Small intestine (tissue), 7 donors: Measurements from ENCODE around the gene FHIT. TPM values are rescaled to one million over a fixed set of nuclear protein-coding genes. Genes with fewer than 3 reads are reported as not detected.

Experiments
- DNase-seq, 2 donors: peaks; one replicate each; pipeline versions ENCODE4 v3.0.0 to v3.0.0-alpha.2; 2013
- FAIRE-seq: peaks from 2 replicates; lab custom pipeline; 2012; peaks lifted over from hg19 to GRCh38; lab: Jason Lieb, UNC
- H3K27ac ChIP-seq, 3 donors: one replicate each; pipeline ENCODE4 v1.5.1; 2013; ENCODE audit warnings: low read length in 2 of 3, mild to moderate bottlenecking in 2 of 3, control low read depth in 1 of 3, inconsistent platforms in 1 of 3, low read depth in 1 of 3, moderate library complexity in 1 of 3
- H3K27me3 ChIP-seq, 3 donors: one replicate each; pipeline ENCODE4 v1.6.1; 2013; ENCODE audit warnings: low read length in 3 of 3, inconsistent platforms in 1 of 3; ENCODE audit not compliant: control insufficient read depth in 3 of 3, insufficient read depth in 3 of 3
- H3K36me3 ChIP-seq, 3 donors: one replicate each; pipeline ENCODE4 v1.6.1; 2013; ENCODE audit warnings: low read length in 3 of 3, inconsistent platforms in 1 of 3, low read depth in 1 of 3, mild to moderate bottlenecking in 1 of 3, moderate library complexity in 1 of 3; ENCODE audit not compliant: control insufficient read depth in 3 of 3, insufficient read depth in 2 of 3
- H3K4me1 ChIP-seq, 3 donors: one replicate each; pipeline ENCODE4 v1.6.1; 2013; ENCODE audit warnings: low read length in 2 of 3, inconsistent platforms in 1 of 3, low read depth in 1 of 3, mild to moderate bottlenecking in 1 of 3, moderate library complexity in 1 of 3; ENCODE audit not compliant: control insufficient read depth in 3 of 3, insufficient read depth in 2 of 3
- H3K4me3 ChIP-seq, 3 donors: one replicate each; pipeline ENCODE4 v1.5.1; 2013; ENCODE audit warnings: low read length in 3 of 3, control low read depth in 1 of 3, inconsistent platforms in 1 of 3, low read depth in 1 of 3, mild to moderate bottlenecking in 1 of 3, moderate library complexity in 1 of 3
- H3K9me3 ChIP-seq, 2 donors: one replicate each; pipeline ENCODE4 v1.6.1; 2013; ENCODE audit warnings: low read depth in 1 of 2, low read length in 1 of 2; ENCODE audit not compliant: control insufficient read depth in 2 of 2, insufficient read depth in 1 of 2
- WGBS, 3 donors: extraction: QIAGEN DNeasy Blood & Tissue Kit; methylation state at CpG; one replicate each; pipeline ENCODE4 v1.1.7; 2013; 5-methylcytosine and 5-hydroxymethylcytosine counted together
- polyA plus RNA-seq, 4 donors: library from polyadenylated mRNA; stranded (reverse) in 3 of 4; unstranded in 1 of 4; fragments of 200-250 nt in 3 of 4; fragments of 120-200 nt in 1 of 4; gene quantifications; one replicate each; pipeline versions ENCODE4 v1.2.1 to v1.2.3, GENCODE V29; 2013
- donor health status: healthy with polysubstance abuse.
- donor health status: control.
- donor health status: control.
- donor health status: Bipolar disorder and iron deficiency.
- donor health status: healthy.

Gene FHIT
- polyA plus RNA-seq, 4 donors = 4.4 to 30.4 (median 7.0) TPM

- DNase-seq (peak in 1 of 2 donors; percentile 25), FAIRE-seq (no peak)
- Histone ChIP-seq H3K27ac (no peak overlapping the region), H3K4me1 (peaks cover 0 to 4% (median 3%) of the 10 kb centered on the region in 3 donors), H3K36me3 (no peaks in the 10 kb centered on the region), H3K27me3 (no peaks in the 10 kb centered on the region), H3K9me3 (no peaks in the 10 kb centered on the region), H3K4me3 (no peak overlapping the region)
- WGBS, 3 donors = 86 to 94% (median 89%) methylated on average over 4 of the region's 4 CpGs
Measured at GRCh38 chr3:61247191-61247590, 4.1 kb downstream of the FHIT start.

DNA sequence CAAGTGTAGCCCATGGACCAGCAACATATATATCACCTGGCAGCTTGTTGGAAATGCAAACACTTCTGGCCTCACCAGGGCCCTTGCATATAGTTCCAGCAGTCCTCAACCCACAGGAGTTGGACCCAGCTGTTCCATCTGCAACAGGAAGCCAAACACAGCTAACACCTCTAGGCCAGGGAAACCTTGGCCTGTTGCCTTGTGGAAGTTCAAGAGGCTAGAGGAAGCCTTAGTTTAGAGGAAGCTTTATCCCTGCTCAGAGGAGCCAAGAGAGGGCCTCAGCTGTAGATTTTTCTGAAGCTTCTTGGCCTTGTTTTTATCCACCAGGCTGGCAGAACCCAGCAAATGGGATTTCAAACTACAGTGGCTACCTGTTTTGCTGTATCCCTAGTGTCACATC, 11.4 kb downstream of the FHIT start:
- FAIRE-seq = no peak

DNA sequence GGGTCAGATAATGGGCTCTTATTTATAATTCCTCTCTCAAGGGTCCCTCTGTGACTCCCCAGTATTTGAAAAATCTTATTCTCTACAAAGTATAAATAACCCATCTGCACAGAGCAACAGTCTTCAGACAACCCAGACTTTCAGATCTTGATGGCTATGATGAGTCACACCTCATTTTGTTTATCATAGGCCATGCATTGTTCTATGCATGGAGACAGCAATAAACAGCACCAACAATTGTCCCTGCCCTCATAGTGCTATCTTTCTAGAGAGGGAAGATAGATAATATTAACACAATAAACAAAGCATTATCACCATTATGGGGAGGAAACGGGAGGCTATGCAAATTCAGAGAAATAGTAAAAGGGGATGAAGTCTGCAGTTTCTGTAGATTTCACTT, 13.4 kb downstream of the FHIT start:
- DNase-seq (no peak), FAIRE-seq (no peak)
- no peaks in the 10 kb centered on the region for H3K36me3 ChIP-seq
- H3K4me1 ChIP-seq = no peaks in the 10 kb centered on the region
- no peak overlapping the region for H3K27ac ChIP-seq
- H3K9me3 ChIP-seq = no peaks in the 10 kb centered on the region
- no peaks in the 10 kb centered on the region for H3K27me3 ChIP-seq
- WGBS, 3 donors = 38 to 62% (median 44%) methylated on average over 1 of the region's 1 CpG
- no peak overlapping the region for H3K4me3 ChIP-seq

More for the DNA sequence above, 11.4 kb downstream of the FHIT start:
- Histone ChIP-seq H3K4me3 (no peak overlapping the region), H3K4me1 (no peaks in the 10 kb centered on the region), H3K27me3 (no peaks in the 10 kb centered on the region), H3K36me3 (no peaks in the 10 kb centered on the region), H3K27ac (no peak overlapping the region), H3K9me3 (no peaks in the 10 kb centered on the region)
- DNase-seq = no peak

DNA sequence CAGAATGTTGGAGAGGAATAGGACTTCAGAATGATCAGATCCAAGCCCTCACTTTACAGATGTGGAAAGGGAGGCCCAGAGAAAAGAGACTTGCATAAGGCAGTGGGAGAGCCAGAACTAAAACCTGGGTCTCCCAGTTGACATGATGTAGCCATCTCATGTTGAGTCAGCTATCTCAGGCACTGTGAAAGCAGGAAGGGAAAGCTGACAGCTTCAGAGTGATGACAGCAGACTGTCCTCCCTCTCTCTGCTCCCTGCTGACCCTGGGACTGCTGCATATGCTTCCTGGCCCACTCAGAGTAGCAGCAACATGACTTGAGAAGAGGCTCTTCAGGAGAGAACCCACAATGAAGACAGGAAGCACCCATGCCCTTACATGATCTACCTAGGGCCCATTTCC, 14.7 kb downstream of the FHIT start:
- FAIRE-seq = no peak
- DNase-seq = no peak
- H3K9me3 ChIP-seq = no peaks in the 10 kb centered on the region

GRCh38 chr3:61233746-61234145, 17.5 kb downstream of the FHIT start:
- Histone ChIP-seq H3K4me1 (no peaks in the 10 kb centered on the region), H3K36me3 (no peaks in the 10 kb centered on the region)
- FAIRE-seq = no peak

More for the DNA sequence above, 14.7 kb downstream of the FHIT start:
- no peak overlapping the region for H3K4me3 ChIP-seq
- no peaks in the 10 kb centered on the region for H3K27me3 ChIP-seq
- H3K4me1 ChIP-seq = no peaks in the 10 kb centered on the region
- no peak overlapping the region for H3K27ac ChIP-seq
- no peaks in the 10 kb centered on the region for H3K36me3 ChIP-seq

GRCh38 chr3:61231693-61232092, 19.6 kb downstream of the FHIT start:
- FAIRE-seq = no peak
- no peaks in the 10 kb centered on the region for H3K36me3 ChIP-seq
- no peaks in the 10 kb centered on the region for H3K9me3 ChIP-seq
- H3K4me3 ChIP-seq = no peak overlapping the region
- no peaks in the 10 kb centered on the region for H3K4me1 ChIP-seq
- no peak overlapping the region for H3K27ac ChIP-seq
- H3K27me3 ChIP-seq = no peaks in the 10 kb centered on the region
- no peak for DNase-seq

More at GRCh38 chr3:61233746-61234145, 17.5 kb downstream of the FHIT start:
- no peak for DNase-seq
- Histone ChIP-seq H3K27me3 (no peaks in the 10 kb centered on the region), H3K9me3 (no peaks in the 10 kb centered on the region), H3K27ac (no peak overlapping the region), H3K4me3 (no peak overlapping the region)

DNA sequence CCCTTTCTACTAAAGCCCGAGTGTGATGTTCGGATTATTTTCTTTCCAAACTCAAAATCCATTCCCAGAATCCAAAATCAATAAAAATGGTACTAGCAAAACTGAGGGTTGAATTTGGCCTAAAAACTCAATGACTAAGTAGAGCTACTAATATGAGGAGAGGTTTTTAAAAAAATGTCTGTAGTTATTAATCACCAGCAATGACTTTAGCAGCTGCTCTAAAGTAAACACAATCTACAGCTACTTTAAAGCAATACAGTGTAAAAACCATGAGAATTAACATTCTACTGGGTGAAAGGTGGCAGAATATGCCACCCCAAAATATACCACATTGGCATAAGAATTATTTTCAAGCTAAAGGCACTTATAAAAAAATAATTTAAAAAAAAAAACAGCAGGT, 23.5 kb downstream of the FHIT start:
- FAIRE-seq (no peak), DNase-seq (no peak)
- no peak overlapping the region for H3K27ac ChIP-seq
- H3K9me3 ChIP-seq = no peaks in the 10 kb centered on the region
- 73 to 91% (median 80%) methylated on average over 2 of the region's 2 CpGs for WGBS, 3 donors
- H3K27me3 ChIP-seq = no peaks in the 10 kb centered on the region
- no peaks in the 10 kb centered on the region for H3K36me3 ChIP-seq
- no peaks in the 10 kb centered on the region for H3K4me1 ChIP-seq
- H3K4me3 ChIP-seq = no peak overlapping the region

- no peaks in the 10 kb centered on the region for H3K27me3 ChIP-seq
- no peak overlapping the region for H3K4me3 ChIP-seq
- H3K9me3 ChIP-seq = no peaks in the 10 kb centered on the region
- FAIRE-seq = no peak
- H3K27ac ChIP-seq = no peak overlapping the region
- no peak for DNase-seq
- H3K4me1 ChIP-seq = peaks cover 0 to 10% (median 2%) of the 10 kb centered on the region in 3 donors
- WGBS, 3 donors = 92 to 96% (median 94%) methylated on average over 6 of the region's 6 CpGs
- H3K36me3 ChIP-seq = no peaks in the 10 kb centered on the region
Measured at GRCh38 chr3:61226166-61226686, 25.0 kb downstream of the FHIT start.

DNA sequence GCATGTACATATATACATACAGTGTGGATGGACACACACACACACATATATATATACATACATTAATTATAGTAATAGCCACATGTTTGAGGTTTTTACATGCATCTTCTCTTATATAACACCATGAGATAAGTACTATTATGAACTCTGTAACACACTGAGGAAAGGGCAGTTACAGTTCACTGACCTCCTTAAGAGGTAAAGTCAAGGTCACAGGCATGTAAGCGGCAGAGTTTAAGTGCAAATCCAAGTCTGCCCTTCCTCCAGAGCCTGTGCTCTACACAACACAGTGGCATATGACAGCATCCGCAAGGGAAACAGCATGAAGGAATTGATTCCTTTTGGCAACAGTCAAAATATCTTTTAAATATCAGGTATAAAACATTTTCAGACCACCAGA, 26.4 kb downstream of the FHIT start:
- Histone ChIP-seq H3K9me3 (no peaks in the 10 kb centered on the region), H3K27me3 (no peaks in the 10 kb centered on the region), H3K27ac (no peak overlapping the region), H3K4me1 (peaks cover 0 to 11% (median 2%) of the 10 kb centered on the region in 3 donors), H3K36me3 (no peaks in the 10 kb centered on the region), H3K4me3 (no peak overlapping the region)
- no peak for DNase-seq
- 94 to 97% (median 96%) methylated on average over 2 of the region's 2 CpGs for WGBS, 3 donors
- FAIRE-seq = no peak
